Activated CD8-positive, alpha-beta memory T cell treated with anti-CD3 and anti-CD28 coated beads, Interleukin-2, amount 50 U/mL, for 1 hour (primary cell): ENCODE results near the gene CREB5.

Experiments
- DNase-seq: peaks from one replicate; pipeline ENCODE4 v3.0.0-alpha.2; 2020; ENCODE audit errors: extremely low read depth

CREB5 gene

DNA sequence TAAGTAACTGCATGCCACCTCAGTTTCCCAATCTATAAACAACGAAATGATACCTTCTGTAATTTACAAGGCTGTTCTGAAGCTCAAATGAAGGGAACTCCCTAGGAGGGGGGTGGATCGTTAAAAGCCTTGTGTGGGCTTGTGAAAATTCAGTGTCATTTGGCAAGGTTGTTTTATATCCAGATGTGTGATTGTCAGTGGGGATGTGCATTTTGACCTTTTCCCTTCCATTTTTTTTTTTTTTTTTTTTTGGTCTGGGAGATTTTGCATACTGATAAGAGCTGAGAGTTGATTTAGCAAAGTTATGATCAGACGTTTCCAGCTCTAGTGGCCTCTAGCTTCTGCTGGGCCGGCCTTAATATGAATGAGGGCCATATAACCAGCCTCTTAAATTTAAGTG is 22.8 kb downstream of the CREB5 start:
- no peak for DNase-seq

DNA sequence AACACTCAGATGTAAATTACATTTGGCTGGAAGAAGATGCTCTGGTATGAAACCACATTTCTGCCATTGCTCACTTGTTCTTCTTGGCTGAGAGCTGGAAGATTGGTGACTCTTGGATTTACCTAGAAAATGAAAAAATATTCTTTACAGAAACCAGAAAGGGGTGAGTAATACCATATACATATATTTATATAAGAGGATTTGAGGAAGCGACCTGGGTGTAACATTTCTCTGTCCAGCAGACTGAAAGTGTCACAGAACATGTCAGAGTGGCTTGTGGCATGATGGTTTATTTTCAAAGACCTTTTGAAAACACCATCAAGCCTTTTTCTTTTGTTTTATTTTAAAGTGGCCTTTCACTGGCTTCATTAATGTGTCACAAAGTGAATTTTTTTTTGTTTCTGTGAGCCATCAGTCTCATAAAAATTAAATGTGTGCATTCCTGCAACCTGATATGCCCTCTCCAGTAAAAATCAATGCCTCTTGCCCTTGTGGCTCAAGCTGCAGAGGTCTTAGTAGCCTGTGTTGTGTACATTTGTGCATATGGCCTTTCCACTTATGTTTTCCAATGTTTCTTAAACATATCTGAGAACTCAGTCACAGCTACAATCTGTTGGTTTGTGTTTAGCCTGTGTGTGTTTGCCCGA is 23.5 kb downstream of the CREB5 start:
- no peak for DNase-seq

DNA sequence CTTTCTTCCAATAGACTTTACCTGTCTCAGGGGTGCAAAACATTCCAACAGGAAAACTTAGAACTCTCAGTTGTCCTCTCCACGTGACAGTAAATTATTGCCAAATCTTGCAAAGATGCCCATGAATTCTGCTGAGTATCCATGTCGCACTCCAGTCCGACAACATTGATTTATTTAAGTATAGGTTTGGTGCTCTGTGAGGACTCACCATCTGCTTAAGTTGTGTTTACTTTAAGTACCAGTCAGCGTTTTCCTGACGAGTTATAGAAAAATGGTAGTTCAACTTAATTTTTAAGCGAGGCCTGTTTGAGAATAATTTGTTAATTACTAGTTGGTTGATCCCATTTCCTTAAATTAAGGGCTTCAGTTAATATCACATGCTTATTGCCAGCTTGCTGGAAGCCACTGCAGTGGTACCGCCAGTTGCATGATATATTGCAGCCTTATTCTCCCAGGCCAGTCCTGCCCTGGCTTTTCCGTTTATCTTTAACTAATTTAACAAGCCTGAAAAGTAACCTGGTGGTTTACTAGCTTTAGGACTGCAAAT is 27.8 kb downstream of the CREB5 start:
- no peak for DNase-seq

DNA sequence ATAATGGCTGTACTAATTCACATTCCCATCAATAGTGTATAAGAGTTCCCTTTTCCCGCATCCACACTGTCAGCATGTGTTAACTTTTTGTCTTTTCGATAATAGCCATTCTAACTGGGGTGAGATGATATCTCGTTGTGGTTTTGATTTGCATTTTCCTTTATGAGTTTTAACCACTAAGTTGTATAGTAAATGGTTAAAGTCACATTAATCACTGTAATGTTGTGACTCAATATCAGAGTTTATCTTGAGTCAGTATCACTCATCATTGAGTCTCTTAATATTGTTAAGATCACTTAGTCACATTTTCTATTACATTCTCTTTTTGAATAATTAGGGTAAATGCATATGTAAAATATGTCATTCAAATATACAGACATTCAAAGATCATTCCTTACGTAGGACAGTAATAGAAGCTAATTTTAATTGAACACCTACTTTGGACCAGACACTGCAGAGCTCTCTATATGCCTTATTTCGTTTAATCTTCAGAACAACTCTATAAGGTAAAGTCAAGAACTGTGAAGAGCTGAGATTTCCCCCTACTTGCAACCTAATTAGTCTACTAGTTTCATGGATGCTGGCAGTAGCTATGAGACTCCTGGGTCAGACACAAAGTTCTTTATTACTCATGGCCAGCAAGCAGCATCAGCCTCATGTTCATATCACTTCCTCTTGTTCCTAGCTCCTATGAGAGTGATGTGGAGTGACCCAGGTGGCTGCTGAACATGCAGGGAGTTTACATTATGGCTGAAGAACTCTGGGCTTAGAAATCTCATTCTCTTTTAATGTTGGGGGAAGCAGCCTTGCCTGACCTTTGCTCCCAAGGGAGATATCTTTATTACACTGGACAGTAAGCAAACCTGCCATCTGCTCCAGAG is 30.5 kb downstream of the CREB5 start:
- DNase-seq: no peak

DNA sequence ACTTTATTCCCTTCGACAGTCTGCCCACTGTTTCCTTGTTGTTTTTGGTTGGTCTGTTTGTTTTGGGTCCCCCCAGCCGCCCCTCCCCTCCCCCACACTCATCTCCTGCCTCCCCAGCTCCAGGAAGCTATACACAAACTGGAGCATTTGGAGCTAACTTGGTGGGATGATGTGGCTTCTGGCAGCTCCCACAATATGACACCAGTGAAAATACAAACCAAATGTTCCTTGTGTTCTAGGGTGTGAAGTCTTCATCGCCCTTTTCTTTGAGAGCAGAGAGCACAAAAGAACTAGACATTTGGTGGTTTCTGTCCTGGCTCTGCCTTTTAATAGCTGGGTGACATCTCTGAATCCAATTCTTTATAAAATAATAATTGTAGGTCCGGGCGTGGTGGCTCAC is 33.8 kb downstream of the CREB5 start:
- no peak for DNase-seq

DNA sequence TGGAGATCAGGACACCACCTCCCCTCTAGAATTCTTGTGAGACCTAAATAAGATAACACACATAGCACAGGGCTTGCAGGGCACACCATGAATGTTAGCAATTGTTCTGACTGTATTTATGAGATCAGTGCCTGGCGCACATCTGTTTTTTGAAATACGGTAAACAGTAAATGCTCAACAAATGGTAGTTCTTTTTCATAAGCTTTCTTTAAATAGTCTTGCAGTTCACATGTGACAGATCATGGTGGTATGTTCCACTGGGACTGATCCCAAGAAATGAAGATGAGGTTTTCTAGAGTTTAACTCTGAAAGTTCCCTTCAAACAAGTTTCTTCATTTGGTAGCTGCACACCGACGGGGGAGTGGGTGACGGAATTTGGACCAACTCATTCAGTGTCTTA is 34.8 kb downstream of the CREB5 start:
- no peak for DNase-seq

DNA sequence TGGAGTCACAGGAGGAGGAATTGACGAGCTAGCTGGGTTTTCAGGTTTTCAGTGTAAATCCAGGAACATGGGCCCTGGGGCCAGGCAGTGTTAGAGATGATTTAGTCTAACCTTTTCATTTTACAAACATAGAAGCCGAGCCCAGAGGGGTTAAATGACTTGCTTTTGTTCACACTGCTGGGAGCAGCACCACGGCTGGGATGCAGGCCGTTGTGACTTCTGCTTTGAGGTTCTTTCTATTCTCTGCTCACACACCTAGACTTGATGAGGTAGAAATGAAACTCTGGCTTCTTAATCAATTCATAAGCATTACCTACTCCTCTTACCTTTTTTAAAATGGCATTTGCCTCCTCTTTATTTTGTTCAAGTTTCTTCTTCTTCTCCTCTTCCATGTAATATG is 36.4 kb downstream of the CREB5 start:
- no peak for DNase-seq

DNA sequence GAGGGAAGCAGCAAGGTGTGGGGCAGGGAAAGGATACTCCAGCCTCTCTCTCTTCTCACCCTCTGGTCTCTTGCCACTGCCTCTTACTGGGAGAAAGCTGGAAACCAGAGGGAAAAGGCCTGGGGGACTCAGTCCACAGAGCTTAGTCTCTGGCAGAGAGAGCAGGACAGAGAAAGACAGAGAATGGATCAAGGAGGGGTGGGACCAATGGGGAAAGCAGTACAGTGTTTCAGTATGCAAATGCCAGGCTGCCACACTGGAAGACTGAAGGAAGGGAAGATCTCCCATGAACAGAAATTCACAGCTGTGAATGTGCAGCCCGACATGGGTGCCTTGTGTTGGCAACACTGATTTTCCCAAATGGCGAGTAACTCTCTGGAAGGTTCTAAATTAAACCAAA is 40.4 kb downstream of the CREB5 start:
- no peak for DNase-seq

DNA sequence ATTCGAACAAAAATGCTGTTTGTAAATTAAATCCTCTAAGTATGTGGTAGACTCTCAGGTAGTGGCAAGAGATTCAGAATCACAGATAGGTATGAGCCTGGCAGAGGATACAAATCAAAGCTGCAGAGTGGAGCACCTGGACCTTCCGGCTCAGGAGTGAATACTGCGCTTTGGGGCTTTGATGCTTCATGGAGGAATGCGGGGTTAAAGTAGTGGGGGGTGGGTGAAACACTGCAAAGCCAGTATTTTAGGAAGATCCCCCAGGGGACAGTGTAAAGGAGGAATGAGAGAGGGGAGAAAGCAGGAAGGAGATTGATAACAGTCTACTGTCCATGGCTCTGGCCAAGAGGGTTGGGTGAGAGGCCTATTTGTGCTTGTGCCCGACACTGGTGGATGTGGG is 43.2 kb downstream of the CREB5 start:
- DNase-seq: no peak

DNA sequence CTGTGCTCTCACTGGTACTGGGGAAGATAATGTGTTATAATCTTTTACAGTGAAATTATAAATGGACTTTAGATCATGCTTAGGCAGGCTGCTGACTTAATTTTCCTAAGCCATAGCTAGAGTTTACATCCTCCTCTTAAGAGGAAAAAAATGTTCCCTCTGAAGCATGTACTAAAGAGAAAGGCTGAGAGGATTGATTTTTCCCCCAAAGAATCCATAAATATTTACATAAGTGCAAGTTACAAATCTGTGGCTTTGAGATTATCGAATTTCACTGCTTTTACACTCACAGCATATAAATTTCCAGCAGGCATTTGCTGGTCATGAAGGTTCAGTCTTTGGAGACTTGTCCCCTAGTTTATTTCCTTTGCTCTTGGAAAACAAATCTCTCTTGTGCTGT is 43.7 kb downstream of the CREB5 start:
- no peak for DNase-seq

DNA sequence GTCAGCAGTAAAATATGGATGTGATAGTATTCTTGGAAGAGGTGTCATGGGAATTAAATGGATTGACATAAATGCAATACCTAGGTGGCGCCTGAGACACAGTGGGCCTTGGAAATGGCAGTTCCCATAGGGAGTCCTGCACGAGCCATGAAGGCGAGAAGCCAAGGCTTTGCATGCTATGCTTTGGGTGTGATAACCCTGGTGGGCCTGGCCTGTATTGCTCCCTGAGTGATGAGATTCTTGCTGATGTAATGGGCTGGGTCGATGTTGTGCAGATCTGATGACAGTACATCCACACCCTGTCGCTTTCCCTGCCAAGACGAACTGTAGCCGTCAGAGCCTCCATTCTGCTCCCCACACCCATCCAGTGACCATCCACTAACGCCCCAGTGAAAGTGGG is 46.4 kb downstream of the CREB5 start:
- DNase-seq: no peak

DNA sequence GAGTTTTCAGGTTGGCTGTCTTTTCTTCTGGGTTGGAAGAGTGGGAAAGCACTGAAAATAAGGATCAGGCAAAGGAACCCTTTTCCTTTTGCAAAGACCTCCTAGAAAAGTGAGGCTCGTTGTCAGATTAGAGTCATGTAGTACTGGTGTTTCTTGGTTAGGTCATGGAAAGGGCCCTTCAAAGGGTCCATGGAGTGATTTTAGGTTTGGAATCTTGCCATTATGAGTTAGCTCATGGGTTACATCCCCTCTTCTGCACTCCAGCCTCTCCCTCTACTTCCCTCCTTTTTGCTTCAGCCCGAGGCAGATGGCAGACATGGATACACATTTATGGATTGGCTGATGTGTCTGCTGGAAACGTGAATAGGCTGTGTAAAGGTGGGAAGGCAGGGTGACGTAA is 47.0 kb downstream of the CREB5 start:
- no peak for DNase-seq

DNA sequence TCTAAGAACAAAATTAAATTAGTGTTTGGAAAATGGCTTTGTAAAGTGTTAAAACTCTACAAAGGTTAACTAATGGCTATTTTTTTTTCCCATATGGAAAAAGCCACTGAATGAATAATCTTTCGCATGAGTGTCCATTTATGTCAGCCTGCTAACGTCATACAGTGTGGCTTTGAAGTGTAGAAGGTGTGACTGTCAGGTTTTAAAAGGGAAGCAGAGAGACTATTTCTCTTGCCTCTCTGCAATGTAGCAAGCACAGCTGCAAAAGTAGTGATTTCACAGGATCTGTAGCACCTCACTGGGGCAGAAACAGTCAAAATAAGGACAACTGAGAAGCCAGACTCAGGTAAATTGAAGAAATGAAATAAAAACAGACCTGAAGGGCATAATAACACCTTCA is 53.4 kb downstream of the CREB5 start:
- no peak for DNase-seq

DNA sequence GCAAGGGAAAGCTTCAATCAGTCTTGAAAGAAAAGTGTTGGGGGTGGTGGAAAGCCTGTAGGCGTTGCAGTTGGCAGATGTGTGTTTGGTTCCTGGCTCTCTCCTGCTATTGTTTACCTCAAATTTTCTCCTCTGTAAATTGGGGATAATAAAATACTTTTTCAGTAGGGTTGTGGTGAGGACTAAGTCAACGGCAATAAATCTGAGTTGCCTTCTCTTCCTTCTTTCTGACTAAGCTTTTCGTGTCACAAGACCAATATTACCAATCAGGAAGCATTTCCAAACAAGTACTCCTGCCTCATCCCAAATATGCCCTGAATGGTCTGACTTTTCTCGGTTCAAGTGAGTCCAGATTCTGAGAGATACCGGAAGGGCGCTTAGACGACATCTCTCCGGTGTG is 54.0 kb downstream of the CREB5 start:
- no peak for DNase-seq

DNA sequence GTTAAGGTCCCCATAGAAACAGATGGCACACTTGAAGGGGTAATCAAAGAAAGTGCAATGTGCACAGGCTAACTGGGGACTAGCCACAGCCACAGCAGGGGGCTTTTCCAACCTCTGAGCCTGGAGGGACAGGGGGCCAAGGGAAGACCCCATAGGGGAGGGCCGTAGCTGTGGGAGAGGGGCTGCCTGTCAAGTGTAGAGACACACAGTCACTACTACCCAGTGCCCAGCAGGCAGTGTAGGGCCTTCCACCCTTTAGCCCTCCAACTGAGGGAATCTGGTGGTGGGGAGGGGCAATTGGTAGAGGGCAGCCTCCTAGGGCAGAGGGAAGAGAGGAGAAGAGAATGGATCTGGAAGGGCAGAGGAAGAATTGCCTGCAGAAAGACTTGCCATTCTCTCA is 54.6 kb downstream of the CREB5 start:
- DNase-seq: no peak

DNA sequence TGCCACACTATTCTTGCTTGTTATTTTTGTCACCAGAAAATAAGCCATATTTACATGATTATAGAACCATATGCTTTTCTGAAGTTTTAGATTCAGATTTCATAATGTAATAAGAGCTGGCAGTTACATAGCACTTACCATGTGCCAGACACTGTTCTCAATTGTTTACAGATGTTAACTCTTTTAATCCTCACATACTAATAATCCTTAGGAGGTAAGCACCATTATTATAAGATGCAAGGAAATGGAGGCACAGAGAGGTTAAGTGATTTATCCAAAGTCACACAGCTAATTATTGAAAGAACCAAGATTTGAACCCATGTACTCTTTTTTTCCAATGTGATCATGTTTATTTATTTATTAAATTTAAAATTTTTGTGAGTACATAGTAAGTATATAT is 57.2 kb downstream of the CREB5 start:
- no peak for DNase-seq

DNA sequence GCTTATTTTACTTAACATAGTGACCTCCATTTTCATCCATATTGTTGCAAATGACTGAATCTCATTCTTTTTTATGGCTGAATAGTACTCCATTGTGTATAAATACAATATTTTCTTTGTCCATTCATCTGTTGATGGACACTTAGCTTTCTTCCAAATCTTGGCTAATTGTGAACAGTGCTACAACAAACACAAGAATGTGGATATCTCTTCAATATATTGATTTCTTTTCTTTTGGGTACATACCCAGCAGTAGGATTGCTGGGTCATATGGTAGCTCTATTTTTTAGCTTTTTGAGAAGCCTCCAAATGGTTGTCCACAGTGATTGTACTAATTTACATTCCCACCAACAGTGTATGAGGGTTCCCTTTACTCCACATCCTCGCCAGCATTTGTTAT is 58.0 kb downstream of the CREB5 start:
- DNase-seq: no peak

DNA sequence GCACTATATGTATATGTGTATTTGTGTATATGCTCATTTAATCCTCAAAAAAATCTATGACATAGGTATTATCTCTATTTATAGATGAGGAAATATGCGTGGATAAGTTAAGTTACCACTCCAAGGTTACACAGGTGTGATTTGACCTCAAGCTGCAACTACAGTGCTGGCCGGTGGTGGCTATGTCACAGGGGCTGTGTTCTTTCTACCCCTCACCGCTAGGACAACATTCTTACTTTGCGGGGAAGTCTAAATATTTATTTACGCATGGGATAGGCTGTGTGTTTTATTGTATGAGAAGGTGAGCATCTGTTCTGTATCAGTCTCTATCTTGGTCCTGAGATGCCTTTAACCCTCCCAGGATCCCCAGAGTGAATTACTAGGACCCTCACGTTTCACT is 60.0 kb downstream of the CREB5 start:
- no peak for DNase-seq

DNA sequence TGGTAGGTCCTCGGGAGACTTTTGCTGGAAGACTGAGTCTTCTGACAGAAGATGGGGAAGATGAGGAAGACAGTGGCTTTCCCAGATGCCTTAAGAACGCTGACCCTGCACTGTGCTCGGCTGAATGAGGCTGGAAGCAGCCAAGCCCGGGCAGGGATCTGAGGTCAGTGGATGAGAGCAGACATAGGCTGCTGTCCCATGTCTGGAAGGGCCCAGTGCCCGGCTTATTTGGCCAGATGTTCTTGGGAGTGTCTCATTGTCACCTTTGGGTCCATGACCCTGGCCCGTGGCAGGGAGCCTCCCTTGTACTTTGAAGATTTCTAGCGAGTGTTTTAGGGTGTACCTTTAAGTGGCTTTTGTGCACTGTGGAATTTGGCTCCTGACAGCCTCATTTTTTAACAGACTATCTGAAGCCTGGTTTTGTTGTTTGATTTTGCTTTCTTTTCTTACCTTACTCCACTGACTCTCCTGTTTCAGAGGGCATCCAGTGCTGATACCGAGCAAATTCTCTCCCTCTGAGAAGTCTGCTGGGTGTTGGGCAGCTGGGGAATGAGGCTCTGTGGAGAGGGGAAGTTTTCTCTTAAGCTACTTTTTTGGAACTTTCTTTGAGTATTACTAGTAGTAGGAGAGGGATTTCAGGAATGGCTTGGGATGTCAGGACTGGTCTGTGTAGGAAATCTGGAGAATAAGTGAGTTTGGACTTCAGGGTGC is 61.4 kb downstream of the CREB5 start:
- DNase-seq: no peak

DNA sequence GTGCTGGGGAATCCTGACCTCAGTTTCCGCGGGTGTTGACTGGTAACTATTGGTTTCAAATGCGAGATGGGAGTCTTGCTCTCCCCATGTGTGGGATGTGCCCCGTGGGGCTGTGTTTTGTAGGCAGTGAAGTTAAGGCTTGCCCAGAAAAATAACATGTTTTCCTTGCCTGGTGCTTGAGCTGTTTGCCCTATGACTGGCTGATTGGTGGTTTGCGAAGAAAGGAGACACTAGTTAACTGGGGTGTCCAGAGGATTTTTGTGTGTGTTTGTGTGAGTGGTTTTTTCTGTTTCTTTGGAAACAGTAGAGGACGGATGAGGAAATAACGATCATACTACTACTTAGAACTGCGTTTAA is 61.9 kb downstream of the CREB5 start:
- DNase-seq: no peak

DNA sequence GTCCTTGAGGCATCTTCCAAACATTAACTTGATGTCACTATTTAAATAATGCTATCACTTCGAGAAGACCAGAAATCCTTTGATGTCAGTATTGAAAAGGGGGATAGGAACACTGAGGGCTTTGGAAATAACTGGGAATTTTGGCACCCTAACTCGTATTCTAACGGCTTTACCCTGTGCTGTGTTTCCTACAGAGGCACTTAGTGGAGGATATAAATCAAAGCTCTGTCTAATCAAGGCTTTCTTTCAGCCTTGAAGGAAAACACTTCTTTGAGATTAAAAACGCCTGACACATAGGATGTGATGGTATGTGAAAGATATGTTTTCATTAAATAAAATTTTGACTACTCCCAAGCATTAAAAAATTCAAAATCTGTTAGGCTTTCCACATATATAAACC is 62.3 kb downstream of the CREB5 start:
- no peak for DNase-seq

DNA sequence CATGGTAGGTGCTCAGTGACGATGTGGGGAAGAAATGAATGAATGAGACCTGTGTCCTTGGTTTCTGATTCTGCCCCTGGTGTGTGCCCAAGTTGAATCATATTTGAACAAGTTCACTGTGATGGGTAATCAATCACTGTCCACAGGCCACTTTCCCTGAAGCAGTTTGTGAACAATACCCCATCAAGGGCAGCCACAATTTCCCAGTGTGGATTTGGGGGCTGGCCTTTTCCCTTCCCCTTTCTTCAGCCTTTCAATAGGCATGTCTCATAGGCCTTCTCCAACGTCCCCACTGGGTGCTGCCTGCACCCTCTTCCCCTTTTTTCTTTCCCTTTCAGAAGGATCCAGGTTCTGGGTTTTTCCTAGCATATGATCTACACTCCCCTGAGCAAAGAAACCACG is 64.7 kb downstream of the CREB5 start:
- no peak for DNase-seq

DNA sequence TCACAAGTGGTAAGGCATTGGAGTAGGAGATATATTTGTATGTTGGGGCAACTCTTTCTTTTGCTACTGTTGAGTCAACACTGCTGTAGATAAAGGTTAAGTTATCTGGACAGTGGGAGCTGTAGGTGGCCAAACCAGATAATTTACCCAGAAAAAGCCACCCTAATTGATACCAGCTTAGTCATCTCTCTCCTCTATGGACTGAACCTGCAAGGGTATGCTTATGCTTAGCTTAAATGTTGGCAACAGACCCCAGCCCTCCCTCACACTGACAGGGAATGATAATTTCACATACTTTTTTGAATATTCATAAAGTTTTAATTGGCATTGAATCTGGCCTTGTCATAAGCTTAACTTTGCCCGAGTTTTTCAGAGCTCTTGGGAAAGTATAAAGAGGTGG is 66.3 kb downstream of the CREB5 start:
- DNase-seq: no peak
